RWPE2 (cell line): ENCODE measurements around the gene FOXB1.
A peak's percentile ranks its signal among the peaks of the same experiment; 100 is the strongest.

ENCODE experiments used
- ATAC-seq: fragments of 200-7000 bp; cut with Tn5 transposase; 3 replicates; pipeline ENCODE4 v1.9.1; 2021; ENCODE audit warnings: low read depth
- DNase-seq: peaks from one replicate; pipeline ENCODE4 v3.0.0-alpha.2; 2020; ENCODE audit warnings: low spot score
- H3K27ac ChIP-seq: fragments of 450-650 bp; 2 replicates; pipeline ENCODE4 v1.5.1; 2017; ENCODE audit warnings: mild to moderate bottlenecking; ENCODE audit not compliant: poor library complexity, severe bottlenecking
- H3K27me3 ChIP-seq: fragments of 250-450 bp; sonication (Bioruptor Pico); 2 replicates; pipeline ENCODE4 v1.5.1; 2021; ENCODE audit warnings: mild to moderate bottlenecking, moderate library complexity; ENCODE audit not compliant: insufficient read depth, poor library complexity, severe bottlenecking
- H3K36me3 ChIP-seq: fragments of 250-450 bp; sonication (Bioruptor Pico); 2 replicates; pipeline ENCODE4 v1.5.1; 2020; ENCODE audit warnings: low read depth, mild to moderate bottlenecking, moderate library complexity
- H3K4me1 ChIP-seq: fragments of 250-450 bp; sonication (Bioruptor Pico); 2 replicates; pipeline ENCODE4 v1.5.1; 2021; ENCODE audit warnings: mild to moderate bottlenecking, moderate library complexity; ENCODE audit not compliant: insufficient read depth, poor library complexity, severe bottlenecking
- H3K4me3 ChIP-seq: fragments of 250-450 bp; sonication (Bioruptor Pico); 2 replicates; pipeline ENCODE4 v1.5.1; 2021; ENCODE audit warnings: mild to moderate bottlenecking, moderate library complexity; ENCODE audit not compliant: severe bottlenecking
- H3K9me3 ChIP-seq: fragments of 250-450 bp; sonication (Bioruptor Pico); 2 replicates; pipeline ENCODE4 v1.5.1; 2021; ENCODE audit warnings: mild to moderate bottlenecking, moderate library complexity; ENCODE audit not compliant: severe bottlenecking
- CTCF ChIP-seq: fragments of 450-650 bp; IDR thresholded peaks from one replicate; pipeline ENCODE4 v1.5.1; 2017; ENCODE audit warnings: mild to moderate bottlenecking, moderate library complexity; ENCODE audit not compliant: poor library complexity, severe bottlenecking

The FOXB1 gene

DNA sequence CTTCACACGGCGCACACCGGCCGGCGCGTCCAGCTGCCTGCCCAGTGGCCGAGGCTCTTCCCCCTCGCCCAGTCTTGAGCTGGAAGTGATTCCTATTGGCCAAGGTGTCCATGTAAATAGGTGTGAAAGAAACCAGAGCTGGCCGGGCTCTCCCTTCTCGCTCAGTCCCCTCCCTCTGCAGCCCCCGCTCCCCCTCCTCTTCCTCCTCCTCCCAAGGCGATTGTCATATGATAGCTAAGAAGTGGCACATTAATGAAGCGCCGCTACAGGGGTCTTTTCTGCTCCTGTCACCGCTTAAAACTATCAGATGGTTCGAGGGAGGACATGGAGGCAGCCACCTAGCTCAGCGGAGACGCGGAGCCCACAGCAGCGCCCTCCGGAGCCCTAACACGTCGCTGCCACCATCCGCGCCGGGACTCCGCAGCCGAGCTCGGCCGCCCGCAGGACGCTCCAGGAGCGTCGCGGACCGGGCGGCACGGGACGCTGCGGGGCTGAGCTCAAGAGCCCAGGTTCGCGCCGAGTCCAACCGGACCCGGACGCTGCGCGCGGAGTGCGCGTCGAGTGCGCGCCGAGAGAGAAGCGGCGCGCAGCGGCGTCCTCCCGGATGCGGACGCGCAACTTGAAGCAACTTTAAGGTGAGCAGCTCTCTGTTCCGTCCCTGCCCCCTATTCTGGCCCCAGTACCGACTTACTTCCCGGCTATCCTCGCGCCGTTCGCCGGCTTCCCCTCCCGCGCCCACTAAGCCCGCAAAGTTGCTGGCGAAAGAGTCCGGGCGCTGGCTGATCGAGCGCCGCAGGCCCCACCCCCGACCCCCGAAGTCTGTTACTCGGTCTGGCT, at the start of gene FOXB1:
Gene FOXB1 (plus strand): TSS at position 303 of the 837 bp plus-strand sequence. CDS start 653 bp downstream, outside the sequence.
- H3K36me3 ChIP-seq = no peaks in the 10 kb centered on the region
- no peak for DNase-seq
- H3K27ac ChIP-seq = no peak within 1 kb of the TSS
- H3K4me3 ChIP-seq = peak within 1 kb of the TSS; percentile 26
- H3K27me3 ChIP-seq = peaks cover 99% of the 10 kb centered on the region
- peaks cover 3% of the 10 kb centered on the region for H3K4me1 ChIP-seq
- H3K9me3 ChIP-seq = no peaks in the 10 kb centered on the region
- no peak for TF ChIP-seq CTCF
- peak; percentile 53 for ATAC-seq

DNA sequence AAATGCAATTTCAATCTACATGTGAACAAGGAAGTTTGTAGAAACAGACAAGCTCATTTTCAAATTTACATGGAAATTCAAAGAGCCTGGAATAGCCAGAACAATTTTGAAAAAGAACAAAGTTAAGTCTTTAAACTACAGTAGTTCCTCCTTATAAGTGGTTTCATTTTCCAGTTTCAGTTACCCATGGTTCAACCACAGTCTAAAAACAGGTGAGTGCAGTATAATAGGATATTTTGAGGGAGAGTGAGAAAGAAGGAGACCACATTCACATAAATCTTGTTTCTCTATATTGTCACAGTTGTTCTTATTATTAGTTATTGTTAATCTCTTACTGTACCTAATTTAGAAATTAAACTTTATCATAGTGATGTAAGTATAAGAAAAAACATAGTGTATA, 45.8 kb upstream of the FOXB1 start:
- no peak for DNase-seq

DNA sequence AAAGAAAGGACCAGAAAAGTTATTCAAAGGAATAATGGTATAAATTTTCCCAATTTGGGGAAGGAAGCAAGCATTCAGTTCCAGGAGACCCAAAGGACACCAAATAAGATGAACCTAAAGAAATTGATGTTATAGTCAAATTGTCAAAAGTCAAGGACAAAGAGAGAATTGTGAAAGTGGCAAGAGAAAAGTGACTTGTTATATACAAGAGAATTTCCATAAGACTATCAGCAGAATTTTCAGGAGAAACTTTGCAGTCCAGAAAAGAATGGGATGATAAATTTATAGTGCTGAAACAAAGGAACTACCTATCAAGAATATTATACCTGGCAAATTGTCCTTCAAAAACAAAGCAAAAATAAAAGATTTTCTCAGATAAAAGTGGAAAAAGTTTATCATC, 43.8 kb upstream of the FOXB1 start:
- no peaks in the 10 kb centered on the region for H3K9me3 ChIP-seq
- no peak overlapping the region for H3K27ac ChIP-seq
- ATAC-seq (no peak), DNase-seq (no peak)
- no peak for TF ChIP-seq CTCF
- no peaks in the 10 kb centered on the region for H3K27me3 ChIP-seq
- H3K4me1 ChIP-seq = no peaks in the 10 kb centered on the region
- no peaks in the 10 kb centered on the region for H3K36me3 ChIP-seq
- no peak overlapping the region for H3K4me3 ChIP-seq

More for the DNA sequence above, 45.8 kb upstream of the FOXB1 start:
- H3K4me1 ChIP-seq = no peaks in the 10 kb centered on the region
- ATAC-seq = no peak
- H3K27me3 ChIP-seq = no peaks in the 10 kb centered on the region
- no peaks in the 10 kb centered on the region for H3K36me3 ChIP-seq
- no peak for TF ChIP-seq CTCF
- no peak overlapping the region for H3K4me3 ChIP-seq
- no peak overlapping the region for H3K27ac ChIP-seq
- no peaks in the 10 kb centered on the region for H3K9me3 ChIP-seq

- H3K4me1 ChIP-seq = no peaks in the 10 kb centered on the region
- no peak for DNase-seq
- H3K27me3 ChIP-seq = no peaks in the 10 kb centered on the region
- H3K9me3 ChIP-seq = no peaks in the 10 kb centered on the region
- no peak for ATAC-seq
- no peak overlapping the region for H3K27ac ChIP-seq
- no peaks in the 10 kb centered on the region for H3K36me3 ChIP-seq
- no peak overlapping the region for H3K4me3 ChIP-seq
- no peak for TF ChIP-seq CTCF
These were observed 40.8 kb upstream of the FOXB1 start for GRCh38 chr15:59963322-59963721.

- H3K9me3 ChIP-seq = no peaks in the 10 kb centered on the region
- DNase-seq (no peak), ATAC-seq (no peak)
- no peaks in the 10 kb centered on the region for H3K4me1 ChIP-seq
- TF ChIP-seq CTCF = no peak
- no peak overlapping the region for H3K27ac ChIP-seq
- no peaks in the 10 kb centered on the region for H3K36me3 ChIP-seq
- H3K4me3 ChIP-seq = no peak overlapping the region
- no peaks in the 10 kb centered on the region for H3K27me3 ChIP-seq
These were observed 40.2 kb upstream of the FOXB1 start for GRCh38 chr15:59963925-59964324.
